HG02588 (cell line): ENCODE measurements around the gene WFDC1.

Experiments used
- ATAC-seq: cut with Tn5 transposase; IDR thresholded peaks from one replicate; pipeline ENCODE4 v1.9.1; 2021; ENCODE audit warnings: mild to moderate bottlenecking, moderate library complexity; ENCODE audit not compliant: unreplicated experiment

Gene WFDC1

GRCh38 chr16:84349862-84350684 is 55.4 kb downstream of the WFDC1 start:
- no peak for ATAC-seq

- ATAC-seq, result no peak
Measured at GRCh38 chr16:84350685-84351400, 56.2 kb downstream of the WFDC1 start.

DNA sequence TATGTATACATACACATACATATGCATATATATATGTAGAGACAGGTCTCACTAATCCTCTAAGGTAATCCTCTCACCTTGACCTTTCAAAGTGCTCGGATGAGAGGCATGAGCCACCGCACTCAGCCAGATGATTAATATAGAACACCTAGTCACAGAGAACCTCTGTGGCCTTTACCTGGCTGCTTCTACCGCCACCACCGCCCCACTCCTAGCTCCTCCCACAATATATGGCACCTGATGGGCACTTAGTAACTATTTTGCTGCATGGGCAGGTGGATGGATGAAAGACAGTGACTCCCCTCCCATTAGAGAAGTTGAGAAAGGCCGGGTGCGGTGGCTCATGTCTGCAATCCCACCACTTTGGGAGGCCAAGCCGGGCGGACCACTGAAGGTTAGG is 57.0 kb downstream of the WFDC1 start:
- no peak for ATAC-seq

DNA sequence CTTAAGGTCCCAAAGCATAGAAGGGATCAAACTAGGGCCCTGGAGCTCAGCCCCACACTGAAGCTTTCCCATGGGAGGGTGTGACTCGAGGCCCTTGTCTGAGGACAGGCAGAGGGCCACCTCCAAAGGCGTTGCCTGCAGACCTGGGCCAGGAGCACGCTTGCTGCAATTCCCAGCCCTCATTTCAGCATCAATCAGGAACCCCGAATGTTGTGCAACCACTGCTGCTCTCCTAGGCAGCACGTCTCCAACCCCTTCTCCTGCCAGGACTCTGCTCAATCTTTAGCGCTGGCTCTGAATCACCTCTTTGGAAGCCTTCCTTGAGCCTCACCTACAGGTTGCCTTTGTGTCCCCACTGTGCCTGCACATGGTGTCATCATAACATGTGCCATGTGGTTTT is 59.6 kb downstream of the WFDC1 start:
- ATAC-seq, result no peak

- ATAC-seq, result no peak
Measured at GRCh38 chr16:84355149-84355548, 60.5 kb downstream of the WFDC1 start.

DNA sequence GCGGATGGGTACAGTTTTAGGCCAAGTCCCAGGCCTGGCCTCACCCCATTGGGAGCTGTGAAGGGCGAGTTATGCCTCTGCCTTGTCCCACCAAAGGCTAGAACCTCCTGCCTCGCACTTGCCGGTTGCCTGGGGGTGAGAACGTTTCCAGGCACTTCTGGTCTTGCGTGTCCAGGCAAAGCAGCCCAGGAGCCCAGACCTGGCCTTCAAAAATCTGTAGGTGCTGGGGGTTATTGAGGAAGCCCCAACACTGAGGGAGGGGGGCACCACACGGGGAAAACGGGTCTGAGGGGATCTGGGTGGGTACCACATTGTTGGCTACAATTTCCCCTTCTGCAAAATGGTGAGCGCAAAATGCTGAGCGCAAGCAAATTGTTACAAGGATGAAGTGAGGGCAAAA is 61.5 kb downstream of the WFDC1 start:
- no peak for ATAC-seq

GRCh38 chr16:84356591-84357116 is 62.0 kb downstream of the WFDC1 start:
- no peak for ATAC-seq

DNA sequence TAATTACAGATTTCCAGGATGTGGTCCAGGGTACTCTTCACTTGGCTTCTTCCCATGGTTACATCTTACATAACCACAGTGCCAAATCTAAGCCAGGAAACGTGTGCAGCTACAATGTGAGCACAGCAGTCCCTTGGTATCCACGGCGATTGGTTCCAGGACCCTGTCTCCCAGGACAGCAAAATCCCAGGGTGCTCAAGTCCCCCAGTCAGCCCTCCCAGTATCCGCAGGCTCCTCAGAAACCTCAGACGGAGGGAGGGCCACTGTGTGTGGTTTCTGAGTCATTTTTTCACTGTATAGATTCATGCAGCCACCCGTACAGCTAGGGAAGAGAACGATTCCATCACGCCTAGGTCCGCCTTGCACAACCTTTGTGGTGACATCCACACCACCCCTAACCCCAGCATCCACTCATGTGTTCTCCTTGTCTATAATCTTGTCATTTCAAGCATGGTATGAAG is 62.5 kb downstream of the WFDC1 start:
- no peak for ATAC-seq

DNA sequence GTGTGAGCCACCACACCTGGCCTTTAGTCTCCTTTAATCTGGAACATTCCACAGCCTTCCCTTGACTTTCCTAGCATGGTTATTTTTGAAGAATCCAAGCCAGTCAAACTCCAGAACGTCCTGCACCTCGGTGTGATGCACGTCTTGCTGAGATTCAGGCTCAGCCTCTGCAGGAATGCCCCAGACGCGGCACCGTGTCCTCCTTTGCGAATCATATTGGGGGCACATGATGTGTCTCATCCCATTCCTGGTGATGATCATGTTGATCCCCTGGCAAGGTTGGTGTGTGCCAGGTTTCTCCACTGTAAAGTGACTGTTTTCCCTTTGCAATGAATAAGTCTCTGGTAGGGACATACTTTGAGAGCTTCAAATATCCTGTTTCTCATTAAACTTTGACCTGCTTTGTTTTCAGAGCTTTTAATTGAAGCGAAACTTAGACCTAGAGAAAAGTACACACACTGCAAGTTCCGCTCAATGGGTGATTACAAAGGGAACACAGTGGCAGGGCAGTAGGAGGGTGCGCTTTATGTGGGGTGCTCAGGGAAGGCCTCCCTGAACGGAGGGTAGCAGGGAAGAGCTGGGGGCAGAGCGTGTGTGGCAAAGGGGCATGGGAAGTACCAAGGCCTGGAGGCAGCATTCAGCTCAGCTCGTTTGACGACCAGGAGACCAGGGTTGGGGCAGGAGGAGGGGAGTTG is 64.1 kb downstream of the WFDC1 start:
- ATAC-seq, result no peak

- ATAC-seq, result no peak
Measured at GRCh38 chr16:84359326-84359725, 64.6 kb downstream of the WFDC1 start.

- ATAC-seq, result no peak
Measured at GRCh38 chr16:84360170-84360569, 65.5 kb downstream of the WFDC1 start.

DNA sequence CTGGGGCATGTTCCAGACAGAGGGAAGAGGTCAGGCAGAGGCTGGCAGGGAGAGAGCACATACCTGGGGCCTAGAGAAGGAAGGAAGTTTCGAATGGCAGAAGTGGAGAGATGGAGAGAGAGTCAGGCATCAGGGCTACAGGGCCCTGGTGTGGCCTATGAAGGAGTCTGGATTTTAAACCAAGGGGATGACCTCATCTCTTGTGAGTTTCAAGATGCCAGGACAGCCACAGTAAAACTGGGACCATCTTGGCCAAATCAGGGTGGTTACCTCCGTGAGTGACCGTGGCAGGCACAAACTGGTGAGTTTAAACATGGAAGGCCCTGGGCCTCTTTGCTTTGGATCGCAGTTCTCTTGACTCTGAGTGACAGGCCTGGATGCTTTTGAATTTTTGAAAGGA is 66.1 kb downstream of the WFDC1 start:
- ATAC-seq, result no peak

DNA sequence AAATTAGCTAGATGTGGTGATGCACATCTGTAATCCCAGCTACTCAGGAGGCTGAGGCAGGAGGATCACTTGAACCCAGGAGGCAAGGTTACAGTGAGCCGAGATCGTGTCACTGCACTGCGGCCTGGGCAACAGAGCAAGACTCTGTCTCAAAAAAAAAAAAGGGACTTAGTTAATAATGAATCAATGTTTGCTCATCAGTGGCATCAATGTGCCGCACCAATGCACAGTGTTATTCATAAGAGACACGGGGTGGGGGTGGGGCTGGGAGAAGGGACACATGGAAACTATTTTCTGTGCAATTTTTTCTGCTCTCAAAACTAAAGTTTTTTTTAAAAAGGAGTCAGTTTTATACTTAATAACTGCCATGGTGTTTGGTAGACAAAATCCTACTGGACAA is 66.9 kb downstream of the WFDC1 start:
- ATAC-seq, result no peak

DNA sequence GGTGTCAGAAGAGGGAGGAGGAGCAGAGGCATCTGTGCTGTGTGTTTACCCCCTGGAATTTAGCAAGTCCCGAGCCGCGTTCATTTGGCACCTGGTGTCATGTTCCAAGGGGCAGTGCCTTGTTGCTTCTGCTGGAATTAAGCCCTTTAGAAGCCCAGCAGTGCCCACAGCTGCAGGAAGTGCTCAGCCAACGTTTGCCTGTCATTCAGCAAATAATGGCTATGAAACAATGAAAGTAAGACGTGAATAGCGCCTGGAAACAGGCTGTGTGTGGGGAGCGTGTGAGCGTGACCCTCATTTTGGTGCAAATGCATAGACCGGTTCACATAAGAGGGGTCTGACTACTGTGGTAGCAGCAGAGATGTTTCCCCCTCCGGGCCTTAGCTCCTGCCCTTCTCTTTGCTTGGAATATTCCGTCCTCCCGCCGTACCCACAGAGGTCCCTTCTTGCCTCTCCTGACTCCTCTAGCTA is 67.8 kb downstream of the WFDC1 start:
- no peak for ATAC-seq

GRCh38 chr16:84366208-84366607 is 71.5 kb downstream of the WFDC1 start:
- ATAC-seq, result no peak

- no peak for ATAC-seq
Measured at GRCh38 chr16:84367297-84367680, 72.6 kb downstream of the WFDC1 start.

DNA sequence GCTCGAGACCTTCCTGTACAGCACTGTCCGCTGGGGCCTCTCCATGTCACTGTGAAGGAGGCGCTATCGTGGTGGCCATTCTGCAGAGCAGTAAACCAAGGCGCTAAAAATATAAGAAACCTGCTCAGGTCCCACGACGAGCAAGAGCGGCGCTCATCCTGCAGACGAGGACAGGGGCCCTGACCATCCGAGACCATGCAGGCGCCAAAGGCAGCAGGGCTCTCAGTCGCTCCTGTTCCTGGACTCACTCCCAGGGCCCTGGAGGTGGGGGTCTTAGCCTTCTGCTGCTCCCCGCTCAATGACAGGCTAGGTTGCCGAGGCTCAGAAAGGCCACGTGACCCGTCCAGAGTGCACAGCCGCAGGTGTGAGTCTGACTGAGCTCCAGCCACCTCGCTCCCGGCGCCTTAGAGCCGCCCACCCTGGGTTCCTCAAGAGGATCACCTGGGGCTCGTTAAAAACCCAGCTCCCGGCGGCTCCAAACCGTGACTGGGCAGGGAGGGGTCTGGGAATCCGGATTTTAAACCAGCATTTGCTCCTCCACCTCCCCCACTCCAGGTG is 73.2 kb downstream of the WFDC1 start:
- no peak for ATAC-seq

DNA sequence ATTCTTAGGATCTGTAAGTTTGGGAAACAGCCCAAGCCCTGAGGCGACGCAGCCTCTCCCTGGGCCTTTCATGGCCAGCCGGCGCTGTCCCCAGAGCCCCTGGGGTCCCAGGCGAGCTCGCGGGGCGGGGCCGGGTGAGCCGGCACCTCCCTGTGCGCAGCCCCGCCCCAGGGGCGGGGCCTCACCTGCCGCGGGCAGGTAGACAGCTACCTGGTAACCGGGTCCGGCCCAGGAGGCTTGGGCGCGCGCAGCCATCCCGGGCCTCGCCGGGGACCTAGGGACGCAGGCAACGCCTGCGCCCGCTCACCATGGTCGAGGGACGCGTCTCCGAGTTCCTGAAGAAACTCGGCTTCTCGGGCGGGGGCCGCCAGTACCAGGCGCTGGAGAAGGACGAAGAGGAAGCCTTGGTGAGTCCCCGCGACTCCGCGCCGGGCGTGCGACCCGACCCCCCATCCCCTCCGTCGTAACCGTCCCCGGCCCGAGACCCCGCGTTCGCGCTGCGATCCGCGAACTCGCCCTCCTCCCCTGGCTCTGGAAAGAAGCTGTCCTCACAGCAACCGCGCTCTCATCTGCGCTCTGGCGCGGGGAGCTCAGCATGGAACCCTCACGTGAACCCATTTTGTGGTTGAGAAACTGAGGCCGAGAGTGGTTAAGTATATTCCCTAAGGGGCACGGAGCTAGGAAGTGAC is 73.8 kb downstream of the WFDC1 start, which contains the start of gene ATP2C2:
Gene ATP2C2 (plus strand): TSS at position 231 of the 689 bp plus-strand sequence. CDS start 78 bp downstream, at position 309.
- ATAC-seq, result no peak

DNA sequence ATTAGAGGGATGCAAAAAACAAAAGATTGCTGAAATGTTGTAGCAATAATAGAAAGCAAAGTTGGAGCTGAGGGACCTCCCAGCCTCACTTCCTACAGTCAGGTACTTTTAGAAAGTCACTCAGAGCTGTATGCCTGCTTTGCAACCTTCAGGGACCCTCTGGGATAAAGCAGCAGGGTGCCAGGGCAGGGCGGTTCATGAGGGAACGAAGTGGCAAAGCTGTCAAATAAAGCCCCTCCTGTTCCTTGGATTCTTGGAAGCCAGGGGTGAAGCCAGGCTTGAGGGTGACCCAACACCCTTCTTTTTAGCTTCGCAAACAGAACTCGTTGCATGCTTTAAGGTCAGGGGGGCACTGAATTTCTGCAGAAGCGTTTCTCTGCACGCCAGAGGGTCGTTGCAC is 74.4 kb downstream of the WFDC1 start:
- ATAC-seq, result no peak

DNA sequence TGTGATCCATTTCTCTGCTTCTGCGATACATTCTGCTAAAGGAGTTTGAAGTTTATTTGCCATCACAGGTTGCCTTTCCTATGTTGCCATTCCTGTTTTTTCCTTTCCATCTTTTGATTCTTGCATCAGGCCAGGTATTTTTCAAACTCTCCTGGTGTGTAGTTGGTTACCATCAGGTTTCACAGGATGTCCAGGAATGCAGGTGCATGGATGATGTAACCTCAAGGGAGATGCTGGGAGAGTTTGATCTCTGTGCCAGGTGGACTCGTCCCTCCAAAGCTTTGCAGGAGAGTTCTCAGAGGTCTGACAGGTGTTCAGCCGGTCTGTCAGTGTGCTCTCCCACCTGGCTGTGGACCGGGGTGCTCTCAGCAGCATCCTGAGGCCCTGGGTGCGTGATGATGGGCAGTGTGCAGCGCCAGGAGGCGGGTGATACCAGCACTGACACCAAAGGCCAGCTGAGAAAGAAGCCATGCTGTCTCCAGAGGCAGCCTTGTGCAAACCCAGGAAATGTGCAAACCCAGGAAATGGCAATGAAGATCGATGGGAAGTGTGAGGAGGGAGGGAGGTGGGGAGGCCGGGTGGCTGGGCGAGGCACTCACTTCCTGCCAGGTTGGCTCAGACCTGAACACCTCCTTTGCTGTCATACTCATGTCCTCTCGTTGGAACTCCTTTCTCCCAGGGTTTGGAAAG is 75.4 kb downstream of the WFDC1 start:
- ATAC-seq, result no peak
